H1 (cell line): ENCODE results near the gene ASB16. TPM values are rescaled to one million over a fixed set of nuclear protein-coding genes. Genes with fewer than 3 reads are reported as not detected.

Experiments used
- CTCF ChIA-PET: fragments of 300-600 bp; sonication (Branson Sonifier 250); formaldehyde crosslinking; loops from one replicate; lab custom pipeline; 2021; ENCODE audit not compliant: partially characterized antibody; lab: Charles Lee
- POLR2A ChIA-PET: fragments of 300-600 bp; sonication (Branson Sonifier 250); formaldehyde crosslinking; loops from one replicate; lab custom pipeline; 2021; ENCODE audit warnings: inconsistent platforms; ENCODE audit not compliant: partially characterized antibody; lab: Charles Lee
- DNase-seq, 2 experiments: peaks; one replicate each; pipeline versions ENCODE4 v3.0.0 to v3.0.0-alpha.2; 2010 to 2022; ENCODE audit warnings: low spot score in 2 of 2, low read depth in 1 of 2, mixed read lengths in 1 of 2
- FAIRE-seq: peaks from 2 replicates; lab custom pipeline; 2011; peaks lifted over from hg19 to GRCh38; lab: Jason Lieb, UNC
- H2AFZ ChIP-seq: 2 replicates; pipeline ENCODE4 v1.8.1; 2012; ENCODE audit warnings: low read length, inconsistent platforms
- H2AK5ac ChIP-seq: 2 replicates; pipeline ENCODE4 v1.6.1; 2013; ENCODE audit warnings: low read depth, low read length
- H2BK120ac ChIP-seq: replicated peaks from 2 replicates; pipeline ENCODE3; 2013; ENCODE audit warnings: low read depth, low read length, inconsistent platforms
- H2BK12ac ChIP-seq: 2 replicates; pipeline ENCODE4 v1.6.1; 2013; ENCODE audit warnings: low read depth, low read length
- H2BK15ac ChIP-seq: 2 replicates; pipeline ENCODE4 v1.6.1; 2013; ENCODE audit warnings: low read length
- H2BK20ac ChIP-seq: 2 replicates; pipeline ENCODE4 v1.6.1; 2013; ENCODE audit warnings: low read length
- H2BK5ac ChIP-seq: 2 replicates; pipeline ENCODE4 v1.6.1; 2013; ENCODE audit warnings: low read depth, low read length
- H3K14ac ChIP-seq: 2 replicates; pipeline ENCODE4 v1.6.1; 2013; ENCODE audit warnings: inconsistent platforms; ENCODE audit not compliant: insufficient read length
- H3K18ac ChIP-seq: 2 replicates; pipeline ENCODE4 v1.6.1; 2013; ENCODE audit warnings: low read length; ENCODE audit errors: extremely low read depth
- H3K23ac ChIP-seq: 2 replicates; pipeline ENCODE4 v1.6.1; 2013; ENCODE audit warnings: inconsistent platforms; ENCODE audit not compliant: insufficient read length
- H3K23me2 ChIP-seq: 2 replicates; pipeline ENCODE4 v1.6.1; 2013; ENCODE audit warnings: low read depth, low read length
- H3K27ac ChIP-seq: 2 replicates; pipeline ENCODE4 v1.6.1; 2011; ENCODE audit warnings: low read depth, low read length, inconsistent platforms
- H3K27me3 ChIP-seq, 4 experiments: replicated peaks in 1 of 4; 1 replicate in 1 of 4; 2 replicates in 3 of 4; pipeline versions ENCODE4 v1.6.1 to v1.8.1; 2011 to 2013; ENCODE audit warnings: low read length in 3 of 4, mild to moderate bottlenecking in 3 of 4, inconsistent platforms in 2 of 4, mixed read lengths in 2 of 4, moderate library complexity in 1 of 4; ENCODE audit not compliant: control insufficient read depth in 3 of 4, insufficient read depth in 3 of 4; ENCODE audit errors: extremely low read depth in 1 of 4
- H3K36me3 ChIP-seq, 4 experiments: 2 replicates each; pipeline versions ENCODE4 v1.6.1 to v1.8.1; 2011 to 2013; ENCODE audit warnings: mild to moderate bottlenecking in 4 of 4, low read length in 3 of 4, moderate library complexity in 2 of 4, control low read depth in 1 of 4, inconsistent platforms in 1 of 4; ENCODE audit not compliant: insufficient read depth in 4 of 4, control insufficient read depth in 2 of 4
- H3K4ac ChIP-seq: replicated peaks from 2 replicates; pipeline ENCODE3; 2013; ENCODE audit warnings: low read length, low read depth, mixed read lengths, inconsistent platforms; ENCODE audit not compliant: insufficient read length
- H3K4me1 ChIP-seq, 4 experiments: replicated peaks in 1 of 4; 1 replicate in 1 of 4; 2 replicates in 3 of 4; pipeline versions ENCODE4 v1.6.1 to v1.8.1; 2011 to 2013; ENCODE audit warnings: low read length in 3 of 4, inconsistent platforms in 2 of 4, mixed read lengths in 1 of 4; ENCODE audit not compliant: insufficient read depth in 4 of 4, control insufficient read depth in 3 of 4
- H3K4me2 ChIP-seq, 2 experiments: 2 replicates each; pipeline versions ENCODE4 v1.6.1 to v1.8.1; 2011 to 2013; ENCODE audit warnings: low read depth in 2 of 2, low read length in 2 of 2, control low read depth in 1 of 2, inconsistent platforms in 1 of 2, mild to moderate bottlenecking in 1 of 2; ENCODE audit not compliant: insufficient read depth in 1 of 2
- H3K4me3 ChIP-seq, 4 experiments: fragments of 200-600, 300-600 bp in 1 of 4; sonication (generic), shearing (Covaris generic), sonication (Bioruptor Twin) in 1 of 4; 2 replicates each; pipeline versions ENCODE4 v1.5.1 to v1.8.1; 2011 to 2016; ENCODE audit warnings: low read length in 4 of 4, low read depth in 3 of 4, control low read depth in 2 of 4, inconsistent platforms in 2 of 4, mild to moderate bottlenecking in 2 of 4, mixed read lengths in 1 of 4, moderate library complexity in 1 of 4; ENCODE audit not compliant: insufficient read depth in 2 of 4; ENCODE audit errors: extremely low read depth in 1 of 4
- H3K56ac ChIP-seq: replicated peaks from 2 replicates; pipeline ENCODE3; 2013; ENCODE audit warnings: low read depth, mild to moderate bottlenecking, mixed read lengths, low read length, inconsistent platforms; ENCODE audit not compliant: insufficient read length
- H3K79me1 ChIP-seq: 2 replicates; pipeline ENCODE4 v1.6.1; 2013; ENCODE audit warnings: low read depth, low read length, control low read depth
- H3K79me2 ChIP-seq, 2 experiments: 2 replicates each; pipeline versions ENCODE4 v1.6.1 to v1.8.1; 2012 to 2013; ENCODE audit warnings: low read length in 2 of 2, mild to moderate bottlenecking in 2 of 2, inconsistent platforms in 1 of 2; ENCODE audit not compliant: insufficient read depth in 2 of 2, control insufficient read depth in 1 of 2
- H3K9ac ChIP-seq, 4 experiments: replicated peaks in 1 of 4; 1 replicate in 1 of 4; 2 replicates in 3 of 4; pipeline versions ENCODE4 v1.6.1 to v1.8.1; 2011 to 2013; ENCODE audit warnings: low read depth in 3 of 4, low read length in 3 of 4, control low read depth in 2 of 4, mild to moderate bottlenecking in 2 of 4, moderate library complexity in 2 of 4, inconsistent platforms in 1 of 4; ENCODE audit errors: extremely low read depth in 1 of 4
- H3K9me3 ChIP-seq, 2 experiments: 2 replicates each; pipeline versions ENCODE4 v1.6.1 to v1.8.1; 2012 to 2013; ENCODE audit warnings: mild to moderate bottlenecking in 2 of 2, moderate library complexity in 2 of 2, control low read depth in 1 of 2, inconsistent platforms in 1 of 2, low read depth in 1 of 2, low read length in 1 of 2, mixed read lengths in 1 of 2; ENCODE audit not compliant: insufficient read depth in 2 of 2
- H4K20me1 ChIP-seq, 2 experiments: replicated peaks in 1 of 2; 2 replicates each; pipeline versions ENCODE3 to v1.8.1; 2011 to 2013; ENCODE audit warnings: inconsistent platforms in 2 of 2, low read length in 2 of 2, mild to moderate bottlenecking in 1 of 2; ENCODE audit not compliant: insufficient read depth in 2 of 2, control insufficient read depth in 1 of 2
- H4K5ac ChIP-seq: 2 replicates; pipeline ENCODE4 v1.6.1; 2013; ENCODE audit warnings: low read length, low read depth, mixed read lengths, inconsistent platforms; ENCODE audit not compliant: insufficient read length
- H4K8ac ChIP-seq: 2 replicates; pipeline ENCODE4 v1.8.0; 2013; ENCODE audit warnings: mild to moderate bottlenecking, moderate library complexity, low read length, inconsistent platforms; ENCODE audit not compliant: insufficient read depth; ENCODE audit errors: extremely low read depth
- H4K91ac ChIP-seq: replicated peaks from 2 replicates; pipeline ENCODE3; 2013; ENCODE audit warnings: low read length, mixed read lengths, inconsistent platforms; ENCODE audit not compliant: insufficient read length
- CTBP2 ChIP-seq: IDR thresholded peaks from 2 replicates; pipeline ENCODE4 v1.7.0; 2011; ENCODE audit warnings: borderline replicate concordance, mild to moderate bottlenecking, moderate library complexity, mixed read lengths, low read length; ENCODE audit not compliant: insufficient read depth, insufficient read length
- GTF2F1 ChIP-seq: IDR thresholded peaks from 2 replicates; pipeline ENCODE4 v1.6.1; 2012; ENCODE audit warnings: low read depth, low read length, improper control_type of control experiment, borderline replicate concordance
- JUND ChIP-seq: IDR thresholded peaks from 2 replicates; pipeline ENCODE4 v1.6.1; 2011; ENCODE audit warnings: mild to moderate bottlenecking, improper control_type of control experiment, low read length
- KDM4A ChIP-seq: IDR thresholded peaks from one replicate; pipeline ENCODE4 v1.7.1; 2012; ENCODE audit warnings: low read depth, mild to moderate bottlenecking, moderate library complexity, low read length, inconsistent platforms; ENCODE audit not compliant: severe bottlenecking
- KDM5A ChIP-seq: fragments of 200-600 bp; IDR thresholded peaks from 2 replicates; pipeline ENCODE4 v1.7.1; 2012; ENCODE audit warnings: mild to moderate bottlenecking, low read length, inconsistent platforms, mixed read lengths
- RFX5 ChIP-seq: IDR thresholded peaks from 2 replicates; pipeline ENCODE4 v1.6.1; 2011; ENCODE audit warnings: low read depth, low read length, improper control_type of control experiment, borderline replicate concordance
- SP2 ChIP-seq: IDR thresholded peaks from 2 replicates; pipeline ENCODE4 v1.6.1; 2012; ENCODE audit warnings: mild to moderate bottlenecking, low read length, inconsistent platforms
- TBP ChIP-seq: IDR thresholded peaks from 2 replicates; pipeline ENCODE4 v1.6.1; 2011; ENCODE audit warnings: low read depth, low read length, improper control_type of control experiment
- YY1 ChIP-seq: IDR thresholded peaks from 2 replicates; pipeline ENCODE4 v1.6.1; 2011; ENCODE audit warnings: low read depth, mild to moderate bottlenecking, low read length
- WGBS, 2 experiments: shearing (Covaris generic) in 1 of 2; methylation state at CpG; one replicate each; pipeline versions ENCODE4 v1.1.6 to v1.1.7; 2013 to 2015; ENCODE audit warnings: low lambda C conversion rate in 2 of 2, mixed read lengths in 2 of 2, inconsistent platforms in 1 of 2, low coverage in 1 of 2, missing lambda C conversion rate in 1 of 2; ENCODE audit not compliant: insufficient replicate concordance in 2 of 2, insufficient coverage in 1 of 2, insufficient read length in 1 of 2; ENCODE audit errors: extremely low coverage in 1 of 2, missing lambda C conversion rate in 1 of 2; 5-methylcytosine and 5-hydroxymethylcytosine counted together
- polyA plus RNA-seq, 7 experiments: library from polyadenylated mRNA; depleted of rRNA in 3 of 7; stranded (reverse) in 5 of 7; unstranded in 2 of 7; fragments of >200 nt in 5 of 7; fragments of 200-250 nt in 2 of 7; gene quantifications; 1 replicate in 5 of 7; 2 replicates in 1 of 7; 4 replicates in 1 of 7; pipeline versions ENCODE4 v1.2.1 to v1.2.3, GENCODE V29; 2011 to 2013; ENCODE audit warnings: missing spikeins in 2 of 7, mixed read lengths in 2 of 7
- total RNA-seq: library from RNA; stranded (reverse); fragmentation: NEBNext Ultra II Directional; extraction: Animal tissue kit (Norgen Biotek cat#: 25700); gene quantifications from 2 replicates; pipeline ENCODE4 v1.2.1, GENCODE V29; 2021
- TF ChIP-seq, protein P1 (sequence below): IDR thresholded peaks from 2 replicates; pipeline ENCODE4 v1.6.1; 2011; ENCODE audit warnings: low read length, improper control_type of control experiment
- TF ChIP-seq, protein P2 (sequence below): IDR thresholded peaks from 2 replicates; pipeline ENCODE4 v1.6.1; 2012; ENCODE audit warnings: low read length, inconsistent platforms

Gene ASB16
- total and polyA plus RNA-seq, 2 of the 8 experiments (the other 6 are each of a cell fraction or from before 2014, with no cell fraction given): 0.05 TPM; not detected in 1

GRCh38 chr17:44216173-44216572 lies 45.7 kb downstream of the ASB16 start:
- Histone ChIP-seq H3K23ac (no peak overlapping the region), H3K4me2 (no peak overlapping the region), H4K8ac (no peak overlapping the region), H3K79me1 (peaks cover 9% of the 10 kb centered on the region), H4K5ac (no peak overlapping the region), H2BK5ac (no peak overlapping the region), H3K4me1 (peaks cover 0 to 14% (median 3%) of the 10 kb centered on the region in 4 experiments; a peak in 6 of 7 replicates), H4K20me1 (peaks cover 0 to 10% of the 10 kb centered on the region in 2 experiments), H3K14ac (no peak overlapping the region), H3K79me2 (peaks cover 11 to 23% of the 10 kb centered on the region in 2 experiments), H3K27me3 (no peaks in the 10 kb centered on the region), H3K56ac (no peak overlapping the region), H2AK5ac (no peak overlapping the region), H4K91ac (no peak overlapping the region), H3K36me3 (peaks cover 25 to 47% (median 36%) of the 10 kb centered on the region in 4 experiments; a peak in 7 of 8 replicates), H3K9me3 (no peaks in the 10 kb centered on the region), H3K4me3 (no peak overlapping the region), H2BK15ac (no peak overlapping the region), H3K27ac (no peak overlapping the region; the same call in 1 of the 2 replicates), H2BK120ac (no peak overlapping the region), H3K4ac (no peak overlapping the region), H3K23me2 (peaks cover 11% of the 10 kb centered on the region), H2BK20ac (no peak overlapping the region), H3K18ac (no peak overlapping the region), H3K9ac (no peak overlapping the region), H2BK12ac (no peak overlapping the region), H2AFZ (no peak overlapping the region)
- CTCF ChIA-PET: interaction anchor here (0.6 to 12.7 kb wide), 9 partner anchors 10 to 242 kb away, joined by 3 to 158 read pairs (median 5); partner anchors contain the start of gene GRN
- 92% methylated on average over 5 of the region's 5 CpGs; no CpG with 5 or more reads in 1 of the 2 experiments for WGBS, 2 experiments
- FAIRE-seq (no peak), DNase-seq (no peak)
- POLR2A ChIA-PET: interaction anchor here (0.7 to 8.7 kb wide), 5 partner anchors 10 to 104 kb away, joined by 3 to 78 read pairs (median 9); partner anchors contain the start of genes ATXN7L3 and RUNDC3A
- no peak for TF ChIP-seq CTBP2
- TF ChIP-seq TBP: no peak
- no peak for TF ChIP-seq KDM4A
- TF ChIP-seq, protein P1, sequence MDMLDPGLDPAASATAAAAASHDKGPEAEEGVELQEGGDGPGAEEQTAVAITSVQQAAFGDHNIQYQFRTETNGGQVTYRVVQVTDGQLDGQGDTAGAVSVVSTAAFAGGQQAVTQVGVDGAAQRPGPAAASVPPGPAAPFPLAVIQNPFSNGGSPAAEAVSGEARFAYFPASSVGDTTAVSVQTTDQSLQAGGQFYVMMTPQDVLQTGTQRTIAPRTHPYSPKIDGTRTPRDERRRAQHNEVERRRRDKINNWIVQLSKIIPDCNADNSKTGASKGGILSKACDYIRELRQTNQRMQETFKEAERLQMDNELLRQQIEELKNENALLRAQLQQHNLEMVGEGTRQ: no peak
- TF ChIP-seq YY1: no peak
- no peak for TF ChIP-seq GTF2F1
- TF ChIP-seq, protein P2, sequence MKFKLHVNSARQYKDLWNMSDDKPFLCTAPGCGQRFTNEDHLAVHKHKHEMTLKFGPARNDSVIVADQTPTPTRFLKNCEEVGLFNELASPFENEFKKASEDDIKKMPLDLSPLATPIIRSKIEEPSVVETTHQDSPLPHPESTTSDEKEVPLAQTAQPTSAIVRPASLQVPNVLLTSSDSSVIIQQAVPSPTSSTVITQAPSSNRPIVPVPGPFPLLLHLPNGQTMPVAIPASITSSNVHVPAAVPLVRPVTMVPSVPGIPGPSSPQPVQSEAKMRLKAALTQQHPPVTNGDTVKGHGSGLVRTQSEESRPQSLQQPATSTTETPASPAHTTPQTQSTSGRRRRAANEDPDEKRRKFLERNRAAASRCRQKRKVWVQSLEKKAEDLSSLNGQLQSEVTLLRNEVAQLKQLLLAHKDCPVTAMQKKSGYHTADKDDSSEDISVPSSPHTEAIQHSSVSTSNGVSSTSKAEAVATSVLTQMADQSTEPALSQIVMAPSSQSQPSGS: no peak
- no peak for TF ChIP-seq KDM5A
- no peak for TF ChIP-seq JUND
- TF ChIP-seq RFX5: no peak
- TF ChIP-seq SP2: no peak
